Fibroblast of lung (primary cell): ENCODE results near the gene CEMIP.

Experiments
- EZH2 ChIP-seq: IDR thresholded peaks from 2 replicates; pipeline ENCODE4 v1.5.1; 2012; ENCODE audit warnings: low read length, control low read depth, mild to moderate bottlenecking; ENCODE audit errors: missing control alignments
- TF ChIP-seq, protein P1 (sequence below), 2 donors: IDR thresholded peaks in 1 of 2; conservative IDR thresholded peaks in 1 of 2; 1 replicate in 1 of 2; 2 replicates in 1 of 2; pipeline ENCODE4 v1.5.1; 2011 to 2012; ENCODE audit warnings: low read length in 2 of 2, control low read depth in 1 of 2, inconsistent platforms in 1 of 2, low read depth in 1 of 2, mild to moderate bottlenecking in 1 of 2

DNA sequence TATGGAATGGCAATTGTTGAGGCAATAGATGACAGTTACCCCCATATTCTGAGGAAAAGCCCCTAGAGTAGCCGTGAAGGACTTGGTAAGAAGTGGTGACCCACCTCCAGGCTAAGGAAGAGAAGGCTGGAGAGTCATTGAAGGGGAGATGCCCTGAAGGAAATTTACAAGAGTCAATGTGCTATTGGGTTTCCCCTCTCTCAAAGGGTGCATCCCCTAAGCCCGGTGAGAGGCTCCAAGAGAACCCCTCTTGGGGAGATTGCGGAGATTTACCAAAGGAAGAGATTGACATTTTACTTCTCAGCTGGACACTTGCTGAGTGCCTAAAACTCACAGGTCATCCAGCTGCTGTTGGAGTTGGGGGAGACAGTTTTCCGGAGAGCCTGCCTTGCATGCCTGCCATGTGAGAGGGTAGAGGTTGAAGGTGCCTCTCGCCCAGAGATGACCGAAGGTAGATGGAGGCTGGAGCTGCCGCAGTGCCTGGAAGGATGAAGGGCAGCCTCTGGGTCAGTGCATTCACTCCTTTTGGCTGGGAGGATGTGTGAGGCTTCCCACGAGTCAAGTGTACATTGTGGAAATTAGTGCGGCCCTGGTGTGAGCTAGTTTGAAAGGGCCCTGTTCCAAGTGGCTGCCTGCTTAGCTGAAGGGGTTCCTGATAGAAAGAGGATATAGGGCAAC lies 179.8 kb downstream of the CEMIP start:
- TF ChIP-seq, protein P1, sequence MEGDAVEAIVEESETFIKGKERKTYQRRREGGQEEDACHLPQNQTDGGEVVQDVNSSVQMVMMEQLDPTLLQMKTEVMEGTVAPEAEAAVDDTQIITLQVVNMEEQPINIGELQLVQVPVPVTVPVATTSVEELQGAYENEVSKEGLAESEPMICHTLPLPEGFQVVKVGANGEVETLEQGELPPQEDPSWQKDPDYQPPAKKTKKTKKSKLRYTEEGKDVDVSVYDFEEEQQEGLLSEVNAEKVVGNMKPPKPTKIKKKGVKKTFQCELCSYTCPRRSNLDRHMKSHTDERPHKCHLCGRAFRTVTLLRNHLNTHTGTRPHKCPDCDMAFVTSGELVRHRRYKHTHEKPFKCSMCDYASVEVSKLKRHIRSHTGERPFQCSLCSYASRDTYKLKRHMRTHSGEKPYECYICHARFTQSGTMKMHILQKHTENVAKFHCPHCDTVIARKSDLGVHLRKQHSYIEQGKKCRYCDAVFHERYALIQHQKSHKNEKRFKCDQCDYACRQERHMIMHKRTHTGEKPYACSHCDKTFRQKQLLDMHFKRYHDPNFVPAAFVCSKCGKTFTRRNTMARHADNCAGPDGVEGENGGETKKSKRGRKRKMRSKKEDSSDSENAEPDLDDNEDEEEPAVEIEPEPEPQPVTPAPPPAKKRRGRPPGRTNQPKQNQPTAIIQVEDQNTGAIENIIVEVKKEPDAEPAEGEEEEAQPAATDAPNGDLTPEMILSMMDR (conservative IDR thresholded peaks at IDR 0.05 in 1 of 2, IDR thresholded peaks at IDR 0.05 in 1 of 2; ENCODE audit: low read depth in 1 of 2, low read length in 2 of 2) = no peak
- TF ChIP-seq EZH2 = no peak
